K562 (cell line): ENCODE measurements around the gene CNIH3. TPM values are rescaled to one million over a fixed set of nuclear protein-coding genes. Genes with fewer than 3 reads are reported as not detected.

Experiments
- ATAC-seq: fragments of 200-7000 bp; cut with Tn5 transposase; 3 replicates; pipeline ENCODE4 v1.9.1; 2020; ENCODE audit warnings: moderate library complexity
- BruUV-seq: library from RNA; stranded (reverse); fragments of 400-500 nt; replicated peaks from 2 replicates; lab custom pipeline; 2021; lab: Mats Ljungman, UMichigan
- CTCF ChIA-PET: fragments of 300-600 bp; formaldehyde crosslinking; extraction: SDS; loops from one replicate; lab custom pipeline; 2021; ENCODE audit warnings: low intra/inter-chr PET ratio; lab: Yijun Ruan, JAX
- POLR2A ChIA-PET: fragments of 300-600, 350-650 bp; sonication (Branson Sonifier 250); formaldehyde crosslinking; extraction: SDS; loops from one replicate; lab custom pipeline; 2021; ENCODE audit warnings: antibody characterized with exemption, inconsistent platforms; lab: Yijun Ruan, JAX
- DNase-seq, 4 experiments: peaks; one replicate each; pipeline versions ENCODE4 v3.0.0 to v3.0.0-alpha.2; 2011 to 2018; ENCODE audit warnings: low spot score in 3 of 4, mixed read lengths in 3 of 4; ENCODE audit errors: extremely low read depth in 1 of 4
- FAIRE-seq: peaks from 2 replicates; lab custom pipeline; 2011; peaks lifted over from hg19 to GRCh38; lab: Jason Lieb, UNC
- H2AFZ ChIP-seq: 2 replicates; pipeline ENCODE4 v1.6.0; 2011; ENCODE audit warnings: low read depth, low read length, control low read depth, inconsistent platforms
- H3K27ac ChIP-seq: fragments of 200-600 bp; 3 replicates; pipeline ENCODE4 v1.8.0; 2011; ENCODE audit warnings: low read depth, mild to moderate bottlenecking, control low read depth, inconsistent platforms, low read length, moderate library complexity, mixed read lengths; ENCODE audit errors: extremely low read depth
- H3K27me3 ChIP-seq, 2 experiments: fragments of 300-600 bp in 1 of 2; 2 replicates in 1 of 2; 3 replicates in 1 of 2; pipeline versions ENCODE4 v1.6.0 to v1.8.0; 2011; ENCODE audit warnings: inconsistent platforms in 2 of 2, low read length in 2 of 2, mild to moderate bottlenecking in 1 of 2, mixed read lengths in 1 of 2, moderate library complexity in 1 of 2; ENCODE audit not compliant: control insufficient read depth in 2 of 2, insufficient read depth in 2 of 2
- H3K36me3 ChIP-seq: fragments of 300-600 bp; 3 replicates; pipeline ENCODE4 v1.8.0; 2011; ENCODE audit warnings: mild to moderate bottlenecking, low read length, inconsistent platforms; ENCODE audit not compliant: control insufficient read depth, insufficient read depth
- H3K4me1 ChIP-seq, 2 experiments: fragments of 200-600 bp in 1 of 2; replicated peaks in 1 of 2; 2 replicates in 1 of 2; 3 replicates in 1 of 2; pipeline versions ENCODE4 v1.5.1 to v1.8.0; 2011; ENCODE audit warnings: inconsistent platforms in 2 of 2, low read length in 2 of 2, mild to moderate bottlenecking in 1 of 2, mixed read lengths in 1 of 2, moderate library complexity in 1 of 2; ENCODE audit not compliant: control insufficient read depth in 2 of 2, insufficient read depth in 2 of 2
- H3K4me2 ChIP-seq: 2 replicates; pipeline ENCODE4 v1.6.1; 2011; ENCODE audit warnings: low read length, control low read depth, inconsistent platforms, mixed read lengths; ENCODE audit not compliant: insufficient read depth
- H3K4me3 ChIP-seq: fragments of 200-600 bp; sonication (generic), shearing (Covaris generic); 2 replicates; pipeline ENCODE4 v1.5.1; 2016; ENCODE audit warnings: control low read depth, inconsistent platforms
- H3K79me2 ChIP-seq: fragments of 200-600 bp; 3 replicates; pipeline ENCODE4 v1.8.0; 2011; ENCODE audit warnings: low read length, inconsistent platforms; ENCODE audit not compliant: control insufficient read depth, insufficient read depth
- H3K9ac ChIP-seq, 2 experiments: 2 replicates each; pipeline versions ENCODE4 v1.6.0 to v1.6.1; 2011; ENCODE audit warnings: low read depth in 2 of 2, low read length in 2 of 2, control low read depth in 1 of 2, inconsistent platforms in 1 of 2, mild to moderate bottlenecking in 1 of 2, mixed read lengths in 1 of 2; ENCODE audit not compliant: insufficient read depth in 1 of 2
- H3K9me1 ChIP-seq: one replicate; pipeline ENCODE4 v1.6.0; 2011; ENCODE audit warnings: inconsistent platforms, mild to moderate bottlenecking, low read length, moderate library complexity; ENCODE audit not compliant: control insufficient read depth, insufficient read depth
- H3K9me3 ChIP-seq: replicated peaks from 2 replicates; pipeline ENCODE4 v1.5.1; 2011; ENCODE audit warnings: low read depth, low read length, inconsistent platforms; ENCODE audit not compliant: control insufficient read depth, insufficient read depth
- H4K20me1 ChIP-seq: replicated peaks from 2 replicates; pipeline ENCODE4 v1.6.1; 2011; ENCODE audit warnings: low read length, inconsistent platforms, mixed read lengths; ENCODE audit not compliant: control insufficient read depth, insufficient read depth
- CBX5 ChIP-seq: IDR thresholded peaks from 2 replicates; pipeline ENCODE4 v1.6.1; 2014; ENCODE audit warnings: low read depth, borderline replicate concordance
- CHD1 ChIP-seq: fragments of 200-600 bp; sonication (generic); IDR thresholded peaks from one replicate; pipeline ENCODE4 v1.6.1; 2012; ENCODE audit warnings: mild to moderate bottlenecking, moderate library complexity, low read length, inconsistent platforms
- FOXJ3 ChIP-seq: sonication (generic); formaldehyde crosslinking; IDR thresholded peaks from 2 replicates; pipeline ENCODE4 v1.4.0; 2020; ENCODE audit warnings: mild to moderate bottlenecking, missing genetic modification reagents
- GTF2E2 ChIP-seq: fragments of 200-800 bp; sonication (Bioruptor generic); IDR thresholded peaks from 2 replicates; pipeline ENCODE4 v1.6.1; 2016; ENCODE audit warnings: missing genetic modification characterization, missing compliant biosample characterization
- NBN ChIP-seq: fragments of 450-650 bp; IDR thresholded peaks from 2 replicates; pipeline ENCODE4 v1.6.1; 2016; ENCODE audit warnings: low read depth, mild to moderate bottlenecking
- RFX1 ChIP-seq: fragments of 450-650 bp; IDR thresholded peaks from 2 replicates; pipeline ENCODE4 v1.6.1; 2016; ENCODE audit warnings: mild to moderate bottlenecking, moderate library complexity
- ZNF143 ChIP-seq: sonication (generic); formaldehyde crosslinking; IDR thresholded peaks from 2 replicates; pipeline ENCODE4 v1.9.0; 2022; ENCODE audit warnings: mild to moderate bottlenecking, missing genetic modification reagents
- WGBS: fragments of 100-300 bp; shearing (Covaris generic); methylation state at CpG from one replicate; pipeline ENCODE4 v1.1.6; 2016; ENCODE audit warnings: low coverage, mixed read lengths; ENCODE audit not compliant: insufficient coverage; ENCODE audit errors: missing lambda C conversion rate; 5-methylcytosine and 5-hydroxymethylcytosine counted together
- in situ Hi-C: fragments of 300-500 bp; cut with MboI; formaldehyde crosslinking; loops from 4 replicates; pipeline ENCODE4 v1.15.0; 2018; ENCODE audit warnings: inconsistent platforms, mixed read lengths
- intact Hi-C: fragments of 100-400 bp; cut with micrococcal nuclease; formaldehyde crosslinking; loops from 2 replicates; pipeline ENCODE4 v1.14.2; 2022
- polyA plus RNA-seq, 8 experiments: library from polyadenylated mRNA; depleted of rRNA in 4 of 8; stranded (reverse) in 5 of 8; unstranded in 3 of 8; fragments of >200 nt; fragmentation: Nextera tagmentation in 2 of 8; fragmentation: Illumina TruSeq in 1 of 8; extraction: Ambion mirVana in 2 of 8; extraction: Trizol in 1 of 8; gene quantifications; 2 replicates each; pipeline versions ENCODE4 v1.2.1 to v1.2.3, GENCODE V29; 2011 to 2014; ENCODE audit warnings: inconsistent platforms in 1 of 8, missing spikeins in 1 of 8
- total RNA-seq, 7 experiments: library from RNA; depleted of rRNA in 6 of 7; stranded (reverse); fragments of >200 nt in 6 of 7; fragmentation: Illumina TruSeq in 2 of 7; extraction: Trizol in 2 of 7; gene quantifications; 2 replicates each; pipeline versions ENCODE4 v1.2.1 to v1.2.3, GENCODE V29; 2011 to 2021; ENCODE audit warnings: low replicate concordance in 1 of 7
- TF ChIP-seq, protein P1 (sequence below): sonication (generic); formaldehyde crosslinking; IDR thresholded peaks from 2 replicates; pipeline ENCODE4 v1.8.0; 2023; ENCODE audit warnings: missing genetic modification reagents, mild to moderate bottlenecking, borderline replicate concordance

Gene CNIH3
- total and polyA plus RNA-seq, 9 of the 15 experiments (the other 6 are each of a cell fraction or from before 2014, with no cell fraction given): 0.14 to 1.8 (median 0.79) TPM

DNA sequence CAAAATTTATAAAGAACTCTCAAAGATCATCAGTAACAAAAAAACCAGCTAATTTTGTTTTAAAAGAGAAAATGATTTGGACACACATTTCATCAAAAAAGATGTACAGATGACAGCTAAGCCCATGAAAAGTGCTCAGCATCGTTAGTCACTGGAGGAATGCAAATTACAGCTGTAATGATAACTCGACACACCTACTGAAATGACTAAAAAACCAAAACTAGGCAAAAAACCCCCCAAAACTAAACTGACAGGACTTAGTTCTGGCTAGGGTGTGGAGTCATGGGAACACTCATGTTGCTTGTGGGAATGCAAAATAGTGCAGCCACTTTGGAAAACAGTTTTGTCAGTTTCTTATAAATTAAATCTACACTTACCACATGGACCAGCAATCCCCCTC is 59.5 kb downstream of the CNIH3 start (continued):
- TF ChIP-seq, protein P1, sequence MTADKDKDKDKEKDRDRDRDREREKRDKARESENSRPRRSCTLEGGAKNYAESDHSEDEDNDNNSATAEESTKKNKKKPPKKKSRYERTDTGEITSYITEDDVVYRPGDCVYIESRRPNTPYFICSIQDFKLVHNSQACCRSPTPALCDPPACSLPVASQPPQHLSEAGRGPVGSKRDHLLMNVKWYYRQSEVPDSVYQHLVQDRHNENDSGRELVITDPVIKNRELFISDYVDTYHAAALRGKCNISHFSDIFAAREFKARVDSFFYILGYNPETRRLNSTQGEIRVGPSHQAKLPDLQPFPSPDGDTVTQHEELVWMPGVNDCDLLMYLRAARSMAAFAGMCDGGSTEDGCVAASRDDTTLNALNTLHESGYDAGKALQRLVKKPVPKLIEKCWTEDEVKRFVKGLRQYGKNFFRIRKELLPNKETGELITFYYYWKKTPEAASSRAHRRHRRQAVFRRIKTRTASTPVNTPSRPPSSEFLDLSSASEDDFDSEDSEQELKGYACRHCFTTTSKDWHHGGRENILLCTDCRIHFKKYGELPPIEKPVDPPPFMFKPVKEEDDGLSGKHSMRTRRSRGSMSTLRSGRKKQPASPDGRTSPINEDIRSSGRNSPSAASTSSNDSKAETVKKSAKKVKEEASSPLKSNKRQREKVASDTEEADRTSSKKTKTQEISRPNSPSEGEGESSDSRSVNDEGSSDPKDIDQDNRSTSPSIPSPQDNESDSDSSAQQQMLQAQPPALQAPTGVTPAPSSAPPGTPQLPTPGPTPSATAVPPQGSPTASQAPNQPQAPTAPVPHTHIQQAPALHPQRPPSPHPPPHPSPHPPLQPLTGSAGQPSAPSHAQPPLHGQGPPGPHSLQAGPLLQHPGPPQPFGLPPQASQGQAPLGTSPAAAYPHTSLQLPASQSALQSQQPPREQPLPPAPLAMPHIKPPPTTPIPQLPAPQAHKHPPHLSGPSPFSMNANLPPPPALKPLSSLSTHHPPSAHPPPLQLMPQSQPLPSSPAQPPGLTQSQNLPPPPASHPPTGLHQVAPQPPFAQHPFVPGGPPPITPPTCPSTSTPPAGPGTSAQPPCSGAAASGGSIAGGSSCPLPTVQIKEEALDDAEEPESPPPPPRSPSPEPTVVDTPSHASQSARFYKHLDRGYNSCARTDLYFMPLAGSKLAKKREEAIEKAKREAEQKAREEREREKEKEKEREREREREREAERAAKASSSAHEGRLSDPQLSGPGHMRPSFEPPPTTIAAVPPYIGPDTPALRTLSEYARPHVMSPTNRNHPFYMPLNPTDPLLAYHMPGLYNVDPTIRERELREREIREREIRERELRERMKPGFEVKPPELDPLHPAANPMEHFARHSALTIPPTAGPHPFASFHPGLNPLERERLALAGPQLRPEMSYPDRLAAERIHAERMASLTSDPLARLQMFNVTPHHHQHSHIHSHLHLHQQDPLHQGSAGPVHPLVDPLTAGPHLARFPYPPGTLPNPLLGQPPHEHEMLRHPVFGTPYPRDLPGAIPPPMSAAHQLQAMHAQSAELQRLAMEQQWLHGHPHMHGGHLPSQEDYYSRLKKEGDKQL: no peak

- no peaks in the 10 kb centered on the region for H3K36me3 ChIP-seq
- FAIRE-seq: peak; percentile 46
- no peak for DNase-seq
- in situ Hi-C loops (no loop called here), intact Hi-C loops (no loop called here)
- ATAC-seq: no peak; the same call in 2 of the 3 replicates
- TF ChIP-seq RFX1 (peak; percentile 21; the same call in 1 of the 2 replicates), NBN (no peak), CBX5 (no peak), GTF2E2 (no peak), ZNF143 (CRISPR knock-in tag) (no peak), CHD1 (no peak), FOXJ3 (CRISPR knock-in tag) (no peak)
- H3K4me3 ChIP-seq: no peak overlapping the region
- ChIA-PET POLR2A (no interaction called here), CTCF (no interaction called here)
- 1% methylated on average over 5 of the region's 5 CpGs for WGBS
- no peaks in the 10 kb centered on the region for H3K9me3 ChIP-seq
- H3K27ac ChIP-seq: no peak overlapping the region
- no peaks in the 10 kb centered on the region for H4K20me1 ChIP-seq
- H3K27me3 ChIP-seq: peaks cover 7 to 35% of the 10 kb centered on the region in 2 experiments; a peak in 3 of 5 replicates
- no peak overlapping the region for H2AFZ ChIP-seq
- H3K79me2 ChIP-seq: no peaks in the 10 kb centered on the region
- H3K9ac ChIP-seq: no peak overlapping the region
- H3K9me1 ChIP-seq: no peaks in the 10 kb centered on the region
- no peaks in the 10 kb centered on the region for H3K4me1 ChIP-seq
- no TSS peak for BruUV-seq
- H3K4me2 ChIP-seq: no peak overlapping the region
Observed at GRCh38 chr1:224676551-224676950, 60.4 kb downstream of the CNIH3 start.
